ENCODE results near the gene LYPD6.
A peak's percentile ranks its signal among the peaks of the same experiment; 100 is the strongest.

Gene LYPD6

DNA sequence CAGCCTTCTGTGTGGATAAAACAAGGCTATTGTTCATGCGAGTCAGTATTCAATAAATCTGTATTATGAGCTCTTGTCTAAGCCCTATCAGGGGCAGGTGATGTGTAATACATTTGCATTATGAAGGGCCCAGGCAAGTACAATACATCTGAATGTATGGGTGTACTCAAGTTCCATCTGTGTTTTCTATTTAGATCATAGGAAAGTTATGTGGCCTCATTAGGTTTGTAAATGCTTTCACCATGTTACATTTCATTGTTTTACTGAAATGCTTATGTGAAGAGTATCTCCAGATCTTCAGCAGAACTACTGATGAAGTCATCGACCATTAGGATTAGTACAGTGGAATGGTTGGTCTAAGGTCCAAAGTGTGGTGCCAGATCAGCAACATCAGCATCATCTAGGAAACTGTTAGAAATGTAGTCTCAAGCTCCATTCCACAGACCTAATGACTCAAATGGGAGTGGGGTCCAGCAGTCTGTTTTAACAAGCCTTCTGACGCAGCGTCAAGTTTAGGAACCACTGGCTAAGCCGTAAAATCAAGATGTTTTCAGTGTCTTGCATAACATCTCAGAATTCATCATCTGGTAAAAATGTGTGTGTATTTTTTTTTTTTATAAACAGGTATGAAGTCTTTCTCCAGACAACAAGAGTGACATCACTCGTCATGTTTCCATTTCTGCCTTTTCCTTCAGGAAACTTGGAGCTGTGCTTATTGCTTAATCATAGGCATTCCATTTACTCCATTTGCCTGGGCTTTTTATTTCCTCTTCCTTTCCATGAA, 80.5 kb downstream of the LYPD6 start:
- peak; percentile 97 for DNase-seq

DNA sequence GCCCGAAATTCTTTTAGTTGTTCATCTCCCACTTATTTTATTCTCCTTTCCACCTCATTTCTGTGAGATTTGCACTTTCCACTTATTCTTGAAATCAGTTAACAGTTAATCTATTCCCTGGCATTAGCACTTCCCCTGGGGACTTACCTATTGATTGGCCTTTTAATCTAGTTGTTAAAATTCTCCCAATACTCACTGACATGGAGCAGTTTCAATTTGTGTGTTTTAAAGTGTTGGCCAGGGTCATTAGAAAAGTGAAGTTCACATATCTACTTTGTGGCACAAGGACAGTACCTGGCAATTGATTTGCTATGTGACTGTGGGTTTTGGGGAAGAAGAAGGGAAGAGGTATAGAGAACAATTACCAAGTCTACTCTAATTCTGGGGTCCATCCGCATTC, 83.1 kb downstream of the LYPD6 start:
- no peak for DNase-seq

DNA sequence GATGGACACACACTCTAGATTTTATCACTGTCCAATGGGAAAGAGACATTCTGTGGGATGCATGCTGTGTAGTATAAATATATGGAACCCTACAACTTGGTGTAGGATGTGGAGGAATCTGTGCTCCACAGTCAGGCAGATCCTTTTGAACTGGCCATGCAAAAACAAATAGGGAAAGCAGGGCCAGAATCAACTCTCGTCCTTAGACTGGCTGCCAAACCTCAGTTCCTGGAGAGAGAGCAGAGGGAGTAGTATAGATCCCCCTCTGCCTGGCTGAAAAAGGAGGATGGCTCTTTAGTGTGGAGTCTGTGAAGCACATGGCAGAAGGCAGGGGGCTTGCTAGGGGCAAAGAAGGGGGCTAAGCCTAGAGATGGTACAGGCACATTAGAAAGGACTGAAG, 84.7 kb downstream of the LYPD6 start:
- DNase-seq, result no peak

DNA sequence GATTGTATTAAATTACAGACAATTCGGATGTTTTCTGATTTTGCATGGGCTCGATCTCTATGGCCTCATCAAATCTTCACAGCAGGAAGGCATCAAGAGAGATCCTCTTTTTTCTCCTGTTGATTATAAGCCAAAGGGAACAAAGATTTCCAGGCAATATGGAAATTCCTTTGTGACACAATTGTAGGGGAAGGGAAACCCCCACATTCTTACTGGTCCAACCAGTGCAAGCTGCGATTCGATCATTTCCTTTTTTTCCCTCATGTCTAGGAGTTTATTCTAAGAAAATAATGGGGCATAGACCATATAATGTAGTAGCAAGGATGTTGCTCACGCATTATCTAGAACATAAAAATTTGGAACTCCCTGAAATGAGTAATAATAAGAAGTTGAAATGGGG, 87.7 kb downstream of the LYPD6 start:
- no peak for DNase-seq

DNA sequence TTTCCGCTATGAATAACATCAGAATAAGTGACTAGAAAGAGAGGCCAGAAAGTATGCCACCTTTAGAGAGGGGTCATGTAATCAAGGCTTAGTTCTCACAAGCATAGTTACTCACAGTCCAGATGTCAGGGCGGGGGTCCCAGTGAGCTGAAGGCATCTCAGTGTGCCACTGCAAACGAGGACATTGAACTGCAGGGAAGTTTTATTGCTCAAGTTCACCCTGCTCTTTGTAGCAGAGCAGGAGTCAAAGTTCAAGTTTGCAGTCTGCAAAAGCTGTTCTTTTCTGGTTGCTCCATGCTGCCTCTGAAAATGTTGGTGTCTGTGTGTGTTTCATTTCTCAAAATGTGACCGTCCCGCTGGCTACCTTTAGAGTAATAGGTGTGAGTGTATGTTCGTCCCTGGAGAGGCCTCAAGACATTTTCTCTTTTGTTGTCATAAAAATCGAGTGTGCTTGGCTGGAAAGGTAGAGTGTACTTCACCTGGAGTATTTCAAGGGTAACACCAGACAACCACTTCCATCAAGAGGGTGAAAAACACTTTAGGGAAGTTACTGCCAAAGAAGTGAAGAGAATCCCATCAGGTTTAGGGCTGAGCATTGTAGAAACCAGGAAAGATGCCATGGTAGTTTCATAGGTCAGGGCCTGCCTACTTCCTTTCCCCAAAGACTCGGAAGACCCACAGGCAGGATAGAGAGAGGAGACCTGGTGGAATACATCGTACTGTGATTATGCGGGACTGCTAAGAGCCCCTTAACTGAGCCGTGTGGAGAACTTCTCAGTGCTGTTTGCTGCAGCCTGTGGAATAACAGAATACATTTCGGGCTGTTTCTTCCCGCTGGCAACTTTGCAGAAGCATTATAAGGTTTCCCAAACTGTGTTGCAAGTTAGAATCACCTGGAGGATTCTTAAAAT, 89.9 kb downstream of the LYPD6 start:
- DNase-seq, result no peak

DNA sequence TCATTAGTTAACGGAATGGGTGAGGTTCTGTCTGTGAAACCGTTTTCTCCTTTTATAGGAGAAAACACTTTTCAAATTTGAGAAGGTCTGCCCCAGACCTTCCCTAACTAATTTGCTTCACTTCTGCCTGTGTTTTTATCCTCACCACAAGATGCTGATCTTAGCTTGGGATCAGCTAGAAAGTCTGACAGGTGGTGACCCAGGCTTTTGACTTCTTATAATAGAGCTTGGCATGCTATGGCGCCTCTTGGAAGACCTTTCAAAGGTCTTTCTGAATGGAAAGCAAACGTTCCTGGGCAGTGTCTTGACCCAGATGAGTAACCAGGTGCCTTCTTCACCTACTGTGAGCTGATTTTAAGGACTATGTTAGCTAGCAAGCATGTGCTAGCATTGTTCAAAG, 91.4 kb downstream of the LYPD6 start:
- DNase-seq, result no peak

DNA sequence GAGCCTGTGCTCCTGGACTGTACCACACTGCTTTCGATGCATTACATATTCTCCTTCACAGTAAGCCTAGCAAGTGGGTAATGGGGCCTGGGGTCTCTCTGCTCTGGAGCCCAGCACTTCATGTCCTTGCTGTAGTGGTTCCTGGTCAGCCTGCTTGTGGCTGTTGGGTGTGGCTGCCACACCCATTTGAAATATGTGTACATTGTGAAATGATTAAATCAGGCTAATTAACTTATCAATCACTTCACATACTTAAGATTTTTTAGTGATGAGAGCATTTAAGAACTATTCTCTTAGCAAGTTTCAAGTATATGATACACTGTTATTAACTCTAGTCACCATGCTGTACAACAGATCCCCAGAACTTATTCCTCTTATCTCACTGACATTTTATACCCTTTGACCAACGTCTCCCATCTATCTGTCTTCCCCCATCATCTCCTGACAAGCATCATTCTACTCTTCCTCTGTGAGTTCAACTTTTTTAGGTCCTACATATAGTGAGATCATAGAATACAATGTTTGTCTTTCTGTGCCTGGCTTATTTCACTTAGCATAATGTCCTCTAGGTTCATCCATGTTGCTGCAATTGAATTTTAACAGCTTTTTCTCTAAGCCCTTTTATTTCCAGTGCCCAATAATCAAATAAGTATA, 92.1 kb downstream of the LYPD6 start:
- peak; percentile 68 for DNase-seq

DNA sequence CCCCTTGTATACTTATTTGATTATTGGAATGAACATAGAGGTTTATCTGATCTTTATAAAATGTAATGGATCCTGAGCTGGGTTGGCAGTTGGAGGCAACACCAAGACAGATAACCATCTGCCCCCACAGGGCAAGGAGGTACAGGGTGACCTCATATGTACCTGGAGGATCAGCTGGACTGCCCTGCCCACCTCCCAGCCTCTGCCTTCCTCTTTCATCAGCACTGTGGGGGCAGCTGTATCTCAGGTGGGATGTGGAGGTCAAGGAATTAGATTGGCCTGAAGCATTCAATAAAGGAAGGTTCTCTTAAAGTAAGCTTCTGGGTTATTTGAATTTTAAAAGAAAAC, 92.6 kb downstream of the LYPD6 start:
- no peak for DNase-seq

DNA sequence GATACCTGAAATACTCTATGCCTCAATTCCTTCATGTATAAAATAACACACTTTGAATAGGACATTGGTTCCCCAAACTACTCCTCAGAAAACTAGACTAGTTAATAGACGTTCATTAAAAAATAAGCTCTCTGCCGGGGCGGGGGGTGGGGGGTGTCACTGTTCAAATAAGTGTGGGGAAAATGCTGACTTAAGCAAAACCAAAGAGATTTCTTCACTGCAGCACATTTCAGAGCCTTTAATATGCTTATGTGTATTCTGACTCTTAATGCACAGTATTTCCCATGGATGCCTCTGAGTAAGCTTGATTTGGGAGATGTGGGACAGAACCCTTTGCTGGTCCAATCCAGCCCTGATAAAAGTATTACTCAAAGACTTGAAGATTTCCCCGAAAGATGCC, 93.2 kb downstream of the LYPD6 start:
- DNase-seq, result no peak

DNA sequence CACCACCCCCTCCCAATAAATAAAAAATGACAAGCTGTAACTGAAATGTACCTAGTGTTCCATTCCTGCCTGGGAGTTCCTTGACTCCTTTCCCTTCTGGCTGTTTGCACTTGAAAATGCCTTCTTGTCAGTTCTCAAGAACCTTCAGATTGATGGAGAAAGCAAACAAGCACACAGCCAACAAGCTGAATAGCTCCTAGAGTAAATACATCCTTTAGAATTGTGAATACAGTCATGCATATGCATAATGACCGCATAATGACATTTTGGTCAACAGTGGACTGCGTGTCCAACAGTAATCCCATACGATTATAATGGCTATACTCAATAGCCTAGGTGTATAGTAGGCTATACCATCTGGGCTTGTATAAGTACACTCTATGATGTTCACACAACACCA, 97.0 kb downstream of the LYPD6 start:
- DNase-seq, result no peak

DNA sequence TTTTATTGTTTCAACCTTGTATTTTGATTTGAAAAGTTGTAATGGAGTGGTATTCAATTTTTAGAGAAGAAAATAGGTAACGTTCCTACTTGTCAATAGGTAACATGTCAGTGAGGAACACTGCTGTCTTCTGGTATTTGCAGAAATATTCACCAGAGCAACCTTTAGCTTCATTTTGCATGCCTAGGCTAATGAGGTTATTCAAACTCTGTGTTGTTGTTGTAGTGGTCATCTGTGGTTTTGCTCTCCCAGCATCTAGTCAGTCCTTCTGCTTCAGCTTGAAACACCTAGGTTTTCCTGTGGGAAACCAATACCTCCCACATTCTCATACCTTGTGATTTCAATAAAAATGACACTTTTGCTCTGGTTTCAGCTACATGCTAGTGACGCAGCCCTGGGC, 98.4 kb downstream of the LYPD6 start:
- no peak for DNase-seq

DNA sequence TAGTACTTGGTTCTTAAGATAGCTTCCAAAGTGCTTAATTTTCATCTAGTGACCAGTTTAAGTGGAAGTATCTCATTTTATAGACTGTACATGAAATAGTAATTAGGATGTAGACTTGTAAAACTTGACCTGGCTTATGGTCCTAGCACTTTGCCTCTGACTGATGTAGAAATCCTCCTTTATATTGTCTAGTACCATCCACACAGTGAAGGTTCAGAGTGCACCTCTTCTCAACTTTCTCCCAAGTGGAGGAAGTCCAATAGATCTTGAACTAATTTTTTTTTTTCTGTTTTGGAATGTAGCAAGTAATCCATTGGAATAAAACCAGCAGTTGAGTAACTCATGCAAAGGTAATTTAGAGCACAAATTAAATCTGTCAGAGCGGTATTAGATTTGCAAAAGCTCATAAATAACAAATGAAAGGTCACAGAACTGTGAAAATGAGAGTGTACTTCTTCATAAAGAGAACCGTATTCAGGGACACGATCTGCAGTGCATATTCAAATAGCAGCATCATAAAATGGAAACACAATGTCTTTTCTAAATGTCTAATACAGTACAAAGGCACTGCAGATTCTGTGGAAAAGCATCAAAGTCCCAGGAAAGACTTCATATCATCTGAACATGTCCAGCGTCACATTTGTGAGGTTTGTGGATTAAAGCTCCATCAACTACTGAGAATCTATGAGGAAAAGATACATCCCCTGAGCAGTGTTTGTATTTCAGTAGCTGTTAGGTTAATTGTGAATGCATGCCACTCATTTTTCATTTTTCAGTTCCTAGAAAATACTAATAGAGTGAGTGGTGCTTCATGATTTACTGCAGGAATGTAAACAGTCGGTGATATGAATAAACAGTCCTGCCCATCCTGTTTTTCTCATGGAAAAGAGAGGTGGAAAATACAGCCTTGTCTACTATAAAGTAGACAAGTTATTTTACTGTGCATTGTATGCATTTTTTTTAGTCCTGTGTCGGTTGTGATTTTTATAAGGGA, 100.7 kb downstream of the LYPD6 start:
- peak; percentile 46 for DNase-seq

DNA sequence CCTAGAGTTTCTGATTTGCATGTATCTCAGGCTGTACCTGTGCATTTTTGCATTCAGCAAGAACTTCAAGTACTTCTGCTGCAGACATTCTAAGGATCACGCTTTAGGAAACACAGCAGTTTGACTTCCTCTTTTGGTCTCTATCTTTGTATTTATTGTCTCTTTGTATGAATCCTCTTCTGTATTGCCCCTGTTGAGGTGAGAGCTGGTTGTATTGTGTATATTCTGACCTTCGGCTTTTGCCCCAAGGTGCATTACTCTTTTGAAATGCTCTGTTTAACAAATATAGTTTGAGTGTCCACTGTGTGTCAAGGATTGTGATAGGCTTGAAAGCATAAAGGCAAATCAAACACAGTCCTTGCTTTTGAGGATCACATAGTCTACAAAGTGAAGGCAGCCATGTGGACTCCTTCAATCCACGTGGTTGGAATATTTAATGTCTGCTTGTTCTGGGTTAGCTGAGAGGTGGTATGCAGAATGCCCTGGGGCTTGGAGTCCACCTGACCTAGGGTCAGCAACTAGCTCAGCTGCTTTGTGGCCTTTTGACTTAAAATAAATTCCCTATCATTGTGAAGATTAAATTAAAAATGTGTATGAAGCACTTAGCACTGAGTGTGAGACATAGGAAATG, 108.1 kb downstream of the LYPD6 start:
- no peak for DNase-seq

DNA sequence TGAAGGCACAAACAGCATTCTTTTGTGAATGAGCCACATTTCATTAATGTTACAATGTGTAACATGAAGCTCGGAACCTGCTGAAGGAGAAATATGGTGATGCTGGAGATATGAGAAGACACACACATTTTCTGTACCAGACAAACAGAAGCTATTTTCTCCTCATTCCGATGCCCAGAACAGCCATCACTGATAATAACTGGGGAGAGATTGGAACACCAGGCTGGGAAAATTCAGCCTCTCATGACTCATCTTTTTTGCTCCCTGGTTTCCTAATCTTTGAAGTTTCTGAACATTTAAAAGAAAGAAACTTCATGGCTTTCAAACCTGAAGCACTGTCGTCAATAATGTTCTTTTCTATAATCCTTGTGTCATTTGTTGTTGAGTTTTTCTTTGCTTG, 110.9 kb downstream of the LYPD6 start:
- peak; percentile 7 for DNase-seq

DNA sequence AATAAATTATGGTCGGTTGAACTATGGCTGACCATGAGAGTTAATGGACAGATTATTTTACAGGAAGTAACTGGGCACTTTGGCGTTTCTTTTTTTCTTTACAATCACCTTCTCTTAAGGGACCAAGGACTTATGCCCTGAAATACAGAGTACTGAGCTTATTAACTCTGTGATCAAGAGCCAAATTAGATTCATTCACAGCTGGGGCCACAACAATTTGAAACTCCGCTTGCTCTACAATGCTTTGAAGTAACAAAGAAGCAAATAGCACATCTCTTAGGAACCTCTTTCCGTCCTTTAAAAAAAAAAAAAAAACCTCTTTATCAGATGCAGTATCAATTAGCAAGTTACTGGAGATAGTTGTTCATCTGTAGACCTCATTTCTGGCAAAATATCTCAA, 112.0 kb downstream of the LYPD6 start:
- DNase-seq, result no peak

DNA sequence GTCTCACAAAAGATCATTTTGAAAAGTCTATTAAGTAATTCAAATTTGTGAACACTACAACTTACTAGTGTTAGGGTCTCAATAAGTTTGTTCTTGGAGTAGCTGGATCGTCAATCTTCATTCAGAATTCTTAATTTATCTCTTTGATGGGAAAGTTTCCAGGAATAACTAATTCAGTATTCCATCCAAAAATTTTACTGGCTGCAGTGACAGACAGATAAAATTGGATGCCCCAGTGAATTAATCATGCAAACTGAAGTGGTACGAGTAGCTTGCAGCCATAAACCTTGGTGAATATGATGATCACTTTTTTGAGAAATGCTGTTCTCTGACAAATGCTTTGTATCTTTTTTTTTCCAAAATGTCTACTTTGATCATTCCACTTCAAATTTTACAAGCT, 112.8 kb downstream of the LYPD6 start:
- no peak for DNase-seq

DNA sequence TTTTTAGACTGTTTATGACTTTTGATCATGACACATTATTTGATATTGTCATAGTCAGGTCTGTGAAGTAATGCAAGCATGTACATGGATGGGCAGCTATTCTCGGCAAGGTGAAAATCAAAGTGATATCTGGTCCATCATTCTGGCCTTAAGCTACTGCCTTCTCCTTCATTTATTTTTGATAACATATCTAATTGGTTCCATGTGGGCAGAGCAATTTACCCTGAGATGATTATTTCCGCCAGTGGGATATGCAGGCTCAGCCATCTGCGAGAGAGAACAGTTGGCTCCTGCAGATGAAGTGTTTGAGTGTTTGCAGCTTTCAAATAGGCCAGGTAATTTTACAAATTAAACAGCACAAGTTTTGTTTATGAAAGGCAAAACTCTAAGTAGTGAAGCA, 116.4 kb downstream of the LYPD6 start:
- no peak for DNase-seq

DNA sequence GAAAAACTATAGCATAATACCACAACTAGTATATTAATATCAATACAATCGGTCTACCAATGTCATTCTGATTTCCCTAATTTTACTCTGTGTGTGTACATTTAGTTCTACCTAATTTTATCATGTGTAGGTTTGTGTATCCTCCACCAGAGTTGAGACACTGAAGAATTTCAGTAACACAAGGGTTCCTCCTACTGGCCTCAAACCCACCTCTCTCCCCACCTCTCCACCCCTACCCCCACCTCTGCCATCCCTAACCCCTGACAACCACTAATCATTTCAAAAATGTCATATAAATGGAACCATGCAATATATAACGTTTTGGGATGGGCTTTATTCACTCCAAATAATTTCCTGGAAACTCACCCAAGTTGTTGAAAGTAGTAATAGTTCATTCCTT, 117.9 kb downstream of the LYPD6 start:
- no peak for DNase-seq

DNA sequence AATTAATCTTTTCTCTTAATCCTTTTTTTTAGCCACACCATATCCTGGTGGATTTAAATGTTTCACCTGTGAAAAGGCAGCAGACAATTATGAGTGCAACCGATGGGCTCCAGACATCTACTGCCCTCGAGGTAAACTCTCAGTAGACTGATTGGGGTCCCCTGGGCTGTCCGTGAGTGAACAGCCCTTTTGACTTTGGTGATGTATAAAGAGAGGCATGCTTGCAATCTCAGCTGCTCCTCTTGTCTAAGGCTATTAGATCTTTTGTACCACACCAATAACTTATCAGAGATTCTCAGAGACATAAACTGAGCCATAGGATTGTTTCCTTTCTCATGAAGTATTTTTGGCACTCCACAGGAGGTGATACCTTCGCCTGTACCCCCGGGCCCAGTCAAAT, 118.6 kb downstream of the LYPD6 start:
- no peak for DNase-seq

DNA sequence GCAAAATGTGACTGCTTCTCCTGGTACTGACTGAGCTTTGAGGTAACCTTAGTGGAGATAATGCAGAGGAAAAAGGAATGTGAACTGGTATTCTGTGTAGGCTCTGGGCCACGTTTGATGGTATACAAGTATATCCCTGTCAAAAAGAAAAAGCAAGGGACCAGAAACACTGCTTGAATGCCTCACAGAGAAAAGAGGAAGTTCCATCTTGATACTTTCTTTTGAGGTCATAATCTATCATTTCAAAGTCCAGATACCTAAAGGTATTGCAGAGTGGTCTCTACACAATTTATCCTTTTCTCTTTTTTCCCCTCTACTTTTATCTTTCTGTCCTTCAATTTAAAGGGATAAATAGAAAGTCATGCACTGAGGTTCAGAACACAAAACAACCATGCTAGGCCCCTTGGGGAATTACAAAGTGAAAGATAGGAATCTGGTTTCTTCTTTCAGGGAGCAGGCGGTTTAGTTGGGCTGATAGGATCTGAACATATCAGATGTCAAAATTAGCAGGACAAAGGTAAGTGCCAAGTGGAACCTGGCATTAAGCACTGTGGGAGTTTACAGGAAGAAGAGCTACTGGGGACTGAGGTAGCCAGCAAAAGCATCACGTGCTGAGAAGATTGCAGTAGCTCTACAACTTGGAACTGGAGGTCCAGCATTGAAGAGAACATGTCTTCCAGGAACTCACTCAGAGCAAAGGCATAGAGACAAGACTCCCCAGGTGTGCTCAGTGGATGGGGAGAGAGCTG, 121.2 kb downstream of the LYPD6 start:
- DNase-seq, result no peak

DNA sequence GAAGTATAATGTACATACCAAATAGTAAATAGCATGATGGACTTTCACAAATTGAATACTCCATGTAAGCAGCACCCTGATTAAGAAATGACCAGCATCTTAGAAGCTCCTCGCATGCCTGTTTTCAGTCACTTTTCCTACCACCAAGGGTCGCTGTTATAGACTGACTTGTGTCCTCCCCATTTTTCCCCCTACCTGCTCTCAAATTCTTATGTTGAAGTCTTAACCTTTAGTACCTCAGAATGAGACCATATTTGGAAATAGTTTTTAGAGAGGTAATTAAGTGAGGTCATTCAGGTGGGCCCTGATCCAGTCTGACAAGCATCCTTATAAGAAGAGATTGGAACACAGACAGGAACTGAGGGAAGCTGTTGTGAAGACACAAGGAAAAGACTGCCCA, 125.9 kb downstream of the LYPD6 start:
- DNase-seq, result no peak

Measured in fibroblast of skin of right quadriceps (primary cell).